Measurements from ENCODE around the gene FBXL3.

Gene FBXL3, protein sequence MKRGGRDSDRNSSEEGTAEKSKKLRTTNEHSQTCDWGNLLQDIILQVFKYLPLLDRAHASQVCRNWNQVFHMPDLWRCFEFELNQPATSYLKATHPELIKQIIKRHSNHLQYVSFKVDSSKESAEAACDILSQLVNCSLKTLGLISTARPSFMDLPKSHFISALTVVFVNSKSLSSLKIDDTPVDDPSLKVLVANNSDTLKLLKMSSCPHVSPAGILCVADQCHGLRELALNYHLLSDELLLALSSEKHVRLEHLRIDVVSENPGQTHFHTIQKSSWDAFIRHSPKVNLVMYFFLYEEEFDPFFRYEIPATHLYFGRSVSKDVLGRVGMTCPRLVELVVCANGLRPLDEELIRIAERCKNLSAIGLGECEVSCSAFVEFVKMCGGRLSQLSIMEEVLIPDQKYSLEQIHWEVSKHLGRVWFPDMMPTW

DNA sequence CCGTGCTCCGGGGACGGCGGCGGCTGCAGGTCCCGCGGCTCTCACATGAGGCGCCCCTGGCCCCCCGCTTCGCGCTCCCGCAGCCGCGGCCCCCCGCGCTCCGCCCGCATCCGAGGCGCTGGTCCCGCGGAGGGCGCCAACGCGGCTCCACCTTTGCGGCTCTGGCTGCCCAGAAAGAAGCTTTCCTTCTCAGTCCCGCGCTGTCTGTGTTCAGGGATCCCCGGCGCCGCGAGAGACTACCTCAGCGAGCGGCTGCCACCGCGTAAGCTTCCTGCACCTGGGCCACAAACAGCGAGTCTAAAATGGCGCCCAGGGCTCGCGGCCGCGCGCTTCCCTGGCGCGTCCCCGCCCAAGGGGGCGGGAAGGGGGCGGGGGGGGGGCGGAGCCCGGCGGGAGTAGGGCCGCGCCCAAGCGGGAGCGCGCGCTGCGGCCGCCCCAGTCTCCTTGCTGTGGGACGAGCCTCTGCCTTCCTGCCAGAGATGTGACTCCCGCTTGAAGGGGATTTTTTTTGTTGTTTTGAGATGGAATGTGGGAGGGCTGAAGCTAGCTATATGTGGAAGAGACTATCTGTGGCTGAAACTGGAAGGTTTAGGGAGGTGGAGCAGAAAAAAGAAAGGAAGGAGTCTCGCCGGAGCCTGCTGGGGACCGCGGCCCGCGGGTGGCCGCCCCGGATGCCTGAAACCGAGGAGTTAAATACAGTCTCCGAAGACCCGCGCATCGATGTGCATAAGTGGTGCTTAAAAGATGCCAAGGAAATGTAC is at the start of gene FBXL3:
FBXL3 (minus strand) TSS at position 299 of the 761 bp plus-strand sequence. CDS start 5,299 bp downstream, outside the sequence.
- peak; percentile 66 to 90 (median 76) for DNase-seq

GRCh38 chr13:77067519-77067918 is 40.6 kb upstream of the FBXL3 start:
- DNase-seq: no peak

- no peak for DNase-seq
These were observed 38.6 kb upstream of the FBXL3 start for GRCh38 chr13:77065461-77066147.

DNA sequence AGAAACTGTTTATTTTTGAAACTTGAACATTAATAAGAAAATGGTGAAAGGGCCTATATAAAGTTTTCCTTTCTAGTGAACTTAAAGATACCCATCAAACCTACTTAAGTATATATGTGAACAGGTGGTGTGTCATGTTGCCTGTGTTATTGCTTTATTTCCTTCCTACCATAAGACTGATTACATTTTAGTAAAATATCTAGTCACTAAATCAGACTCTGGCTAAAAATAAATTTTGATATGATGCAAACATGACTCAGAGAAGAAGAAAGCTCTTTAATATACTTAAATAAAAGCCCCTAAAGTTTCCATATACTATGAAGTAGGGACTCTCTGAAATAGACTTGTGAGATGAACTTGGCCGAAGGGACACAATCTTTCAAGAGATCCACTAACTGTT is 35.1 kb upstream of the FBXL3 start:
- DNase-seq: no peak

DNA sequence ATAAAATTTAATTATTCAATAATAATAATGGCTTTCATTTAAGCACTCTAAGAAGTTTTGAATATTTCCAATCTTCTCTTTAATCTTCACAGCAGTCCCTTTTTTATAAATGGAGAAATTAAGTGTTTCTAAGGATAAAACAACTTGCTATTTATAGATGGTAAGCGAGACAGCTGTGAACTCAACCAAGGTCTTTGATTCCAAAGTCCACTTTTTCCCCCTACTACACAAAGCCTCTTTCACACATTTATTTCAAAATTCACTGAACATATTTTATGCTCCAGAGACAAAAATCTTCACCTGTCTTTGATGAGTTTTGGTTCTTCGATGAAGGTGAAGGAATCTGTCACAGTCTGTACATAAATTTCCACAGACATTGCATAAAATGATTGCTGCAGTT is 34.4 kb upstream of the FBXL3 start:
- no peak for DNase-seq

GRCh38 chr13:77056886-77057285 is 29.9 kb upstream of the FBXL3 start:
- DNase-seq: no peak

DNA sequence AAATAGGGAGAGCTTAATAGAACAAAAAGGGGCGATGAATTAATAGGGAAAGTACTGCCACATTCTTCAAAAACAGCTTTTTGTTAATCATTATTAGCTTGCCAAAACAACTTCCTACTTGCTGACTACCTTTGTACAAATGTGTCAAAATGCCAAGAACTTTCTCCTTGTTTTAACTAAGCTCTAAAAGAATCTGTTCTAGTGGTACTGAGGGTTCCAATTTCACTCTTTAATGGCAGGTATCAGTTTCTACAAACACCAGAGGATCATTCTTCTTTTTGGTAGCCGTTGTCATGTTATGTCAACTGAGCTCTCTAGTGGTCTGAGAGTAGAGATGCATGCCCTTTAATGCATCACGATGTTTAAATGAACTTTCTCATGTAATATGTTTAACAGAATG is 29.4 kb upstream of the FBXL3 start:
- DNase-seq: no peak

DNA sequence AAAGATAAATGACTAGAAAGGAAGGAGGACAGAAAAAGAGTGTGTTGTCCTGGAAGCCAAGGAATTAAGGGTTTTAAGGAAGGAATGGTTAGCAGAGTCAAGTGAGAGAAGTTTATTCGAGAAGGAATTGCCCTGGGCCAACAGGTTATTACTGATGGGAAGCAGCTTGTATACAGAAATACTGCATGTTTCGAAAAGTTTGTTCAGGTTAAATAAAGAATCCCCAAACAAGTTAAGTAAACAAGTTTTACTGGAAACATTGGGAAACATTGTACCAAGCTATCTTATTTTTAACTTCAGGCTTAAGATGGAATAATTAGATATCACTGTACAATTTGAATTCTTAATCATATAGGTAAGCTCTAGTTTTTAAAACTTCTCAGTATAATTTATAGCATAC is 28.2 kb upstream of the FBXL3 start:
- DNase-seq: no peak

GRCh38 chr13:77053192-77053591 is 26.2 kb upstream of the FBXL3 start:
- DNase-seq: no peak

- DNase-seq: no peak
These were observed 21.7 kb upstream of the FBXL3 start for GRCh38 chr13:77048681-77049080.

- no peak for DNase-seq
These were observed 20.8 kb upstream of the FBXL3 start for GRCh38 chr13:77047649-77048343.

DNA sequence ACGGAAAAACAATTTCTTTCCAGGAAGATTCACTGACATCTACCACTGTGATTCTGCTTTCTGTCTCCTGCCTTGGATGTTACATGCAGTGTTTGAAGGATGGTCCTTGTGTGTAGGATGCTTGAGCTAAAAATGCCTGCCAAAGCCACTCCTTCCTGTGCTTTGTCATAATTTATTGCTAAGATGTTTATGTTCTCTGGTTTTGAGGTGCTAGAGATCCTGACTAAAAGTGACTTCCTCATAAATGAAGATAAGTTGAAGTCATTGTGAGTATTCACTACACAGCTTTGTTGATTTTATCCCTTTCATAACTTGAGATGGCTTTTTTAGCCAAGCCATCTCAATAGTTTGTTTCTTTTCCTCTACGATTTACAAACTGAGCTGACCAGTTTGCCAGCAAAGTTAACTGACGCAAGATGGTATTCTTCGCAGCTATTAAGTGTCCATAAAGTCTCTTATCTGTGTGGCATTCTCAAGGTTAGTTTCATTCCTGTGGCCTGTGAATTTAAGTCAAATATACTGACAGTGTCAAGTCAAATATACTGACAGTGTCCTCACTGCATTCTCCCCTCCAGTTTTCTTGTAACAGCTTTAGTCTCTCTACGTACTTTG is 15.7 kb upstream of the FBXL3 start:
- DNase-seq: no peak

DNA sequence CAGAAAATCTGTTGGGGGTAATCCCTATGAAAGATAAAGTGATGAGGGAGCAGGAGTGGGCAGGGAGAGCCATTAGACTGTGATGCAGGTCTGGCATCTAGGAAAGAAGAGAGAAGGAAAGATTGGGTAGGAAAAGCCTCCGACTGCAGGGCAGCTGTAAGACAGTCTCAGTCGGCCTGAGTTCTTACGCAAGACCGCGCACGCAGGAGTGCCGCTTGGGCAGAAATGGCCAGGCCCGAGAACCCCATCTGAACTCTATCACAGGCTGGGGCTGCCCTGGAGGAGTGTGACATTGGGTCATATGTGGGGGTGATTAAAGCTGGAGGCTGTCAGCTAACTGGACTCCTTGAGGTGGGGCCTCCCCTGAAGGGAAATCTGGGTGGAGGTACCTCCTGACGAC is 13.9 kb upstream of the FBXL3 start:
- no peak for DNase-seq

DNA sequence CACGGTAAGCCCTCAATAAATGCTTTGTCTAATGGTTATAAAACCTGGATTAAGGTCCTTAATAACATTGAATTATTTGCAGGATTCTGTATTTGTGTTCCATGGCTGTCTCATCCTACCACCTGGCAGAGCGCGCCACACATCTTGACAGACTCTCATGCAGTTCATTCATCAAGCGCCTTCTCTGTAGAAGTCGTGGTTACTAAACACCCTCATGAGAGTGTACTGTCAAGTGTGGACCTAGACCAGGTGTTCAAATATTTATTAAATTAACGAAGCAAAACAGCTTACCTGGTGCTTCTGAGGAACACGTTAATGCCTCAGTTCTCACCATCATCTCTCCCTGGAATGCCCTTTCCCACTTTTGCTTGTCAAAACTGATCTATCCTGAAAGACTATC is 13.1 kb upstream of the FBXL3 start:
- no peak for DNase-seq

DNA sequence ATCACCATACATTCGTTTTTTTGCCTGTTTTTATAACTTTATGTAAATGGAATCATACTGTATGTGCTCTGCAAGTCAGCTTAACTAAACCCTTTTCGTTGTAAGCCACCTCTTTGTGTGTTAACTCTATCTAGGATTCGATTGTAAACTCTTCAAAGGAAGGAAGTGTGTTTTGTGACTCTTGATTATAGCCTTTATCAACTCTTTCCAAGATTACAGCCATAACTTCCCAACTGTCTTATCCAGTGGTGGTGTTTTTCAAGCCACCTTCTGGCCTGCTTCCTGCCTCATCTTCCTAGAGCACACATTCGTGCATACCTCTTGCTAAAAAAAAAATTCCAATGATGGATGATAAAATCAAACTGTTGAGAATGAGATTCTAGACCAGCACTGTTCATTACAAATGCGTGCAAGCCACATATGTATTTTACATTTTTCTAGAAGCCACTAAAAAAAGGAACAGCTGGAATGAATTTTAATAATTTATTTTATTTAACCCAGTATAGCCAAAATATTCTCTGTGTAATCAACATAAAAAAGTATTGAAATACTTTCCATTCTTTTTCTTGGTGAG is 12.0 kb upstream of the FBXL3 start:
- no peak for DNase-seq

DNA sequence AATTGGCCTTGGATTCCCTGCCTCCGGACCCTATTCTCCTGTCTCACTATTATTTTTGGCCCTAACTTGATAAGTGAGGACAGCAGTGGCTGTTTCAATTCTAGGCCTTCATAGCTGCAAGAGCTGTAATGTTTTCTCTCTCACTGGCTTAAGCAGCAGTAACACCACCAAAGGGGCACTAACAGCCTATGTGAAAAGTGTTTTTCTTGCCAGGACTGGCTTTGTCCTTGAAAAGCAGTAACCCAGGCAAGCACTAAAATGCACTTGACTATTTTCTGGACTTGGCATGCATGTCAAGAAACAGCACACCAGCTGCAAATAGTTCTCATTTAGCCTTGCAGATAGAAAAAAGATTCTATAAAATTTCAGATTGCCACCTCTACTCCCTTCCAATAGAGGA is 9.3 kb upstream of the FBXL3 start:
- no peak for DNase-seq

DNA sequence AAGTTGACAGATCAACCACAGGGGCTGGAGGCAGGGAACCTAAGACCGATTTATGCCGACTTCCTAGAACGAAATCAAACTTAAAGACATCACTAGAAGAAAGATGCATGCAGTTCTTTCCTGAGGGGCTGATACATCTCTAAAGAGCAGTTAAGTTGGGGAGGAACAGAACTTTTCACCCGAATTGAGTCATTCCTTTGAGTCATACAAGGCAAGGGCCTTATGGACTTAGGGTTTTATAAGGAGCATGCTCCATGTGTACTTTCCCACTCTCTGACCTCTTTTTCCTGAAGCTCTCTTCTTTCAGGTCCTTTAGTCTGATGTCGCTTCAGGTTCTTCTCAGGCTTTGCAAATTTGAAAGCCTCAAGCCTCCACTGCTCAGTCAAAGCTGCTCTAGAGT is 7.9 kb upstream of the FBXL3 start:
- DNase-seq: no peak

- no peak for DNase-seq
These were observed 6.9 kb upstream of the FBXL3 start for GRCh38 chr13:77033717-77034302.

DNA sequence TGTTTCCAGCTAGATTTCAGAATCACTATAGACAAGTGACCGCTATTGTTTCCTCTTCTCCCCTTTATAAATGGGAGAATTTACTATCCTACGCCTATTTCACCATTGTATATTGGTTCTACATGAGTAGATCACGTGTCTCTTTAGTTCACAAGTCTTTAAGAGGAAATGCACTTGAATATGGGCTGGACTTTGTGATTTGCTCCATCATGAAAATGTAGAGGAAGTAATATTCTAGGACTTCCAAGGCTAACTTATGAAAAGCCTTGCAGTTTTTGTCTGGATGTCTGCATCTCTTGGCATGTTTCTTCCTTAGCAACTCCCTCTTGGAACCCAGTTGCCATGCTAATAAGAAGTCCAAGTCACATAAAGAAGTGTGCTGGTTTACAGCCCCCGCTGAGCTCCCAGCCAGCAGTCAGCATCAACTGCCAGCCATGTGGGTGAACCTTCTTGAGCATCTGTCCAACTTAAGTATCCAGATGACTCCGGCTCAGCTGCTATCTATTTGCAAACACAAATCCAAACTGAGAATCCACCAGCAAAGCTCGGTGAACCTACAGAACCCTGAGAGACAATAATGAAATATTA is 4.8 kb upstream of the FBXL3 start:
- DNase-seq: no peak

- DNase-seq: no peak
These were observed 2.5 kb upstream of the FBXL3 start for GRCh38 chr13:77029436-77029835.

DNA sequence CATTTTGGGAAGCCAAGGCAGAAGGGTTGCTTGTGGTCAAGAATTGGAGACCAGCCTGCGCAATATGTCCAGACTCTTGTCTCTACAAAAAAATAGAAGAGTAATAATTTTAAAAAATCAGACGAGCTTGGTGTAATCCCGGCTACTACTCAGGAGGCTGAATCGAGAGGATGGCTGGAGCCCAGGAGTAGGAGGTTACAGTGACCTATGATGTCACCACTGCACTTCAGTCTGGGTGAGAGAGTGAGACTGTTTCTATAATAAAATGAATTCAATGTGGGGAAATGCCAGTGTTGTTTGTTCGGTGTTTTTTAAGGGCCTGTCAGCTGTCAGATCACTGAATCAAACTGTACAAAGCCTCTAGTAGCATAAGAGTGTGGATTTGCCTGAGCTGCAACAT is 1.2 kb upstream of the FBXL3 start:
- no peak for DNase-seq
